ENCODE results near the gene ID4.

Gene ID4

DNA sequence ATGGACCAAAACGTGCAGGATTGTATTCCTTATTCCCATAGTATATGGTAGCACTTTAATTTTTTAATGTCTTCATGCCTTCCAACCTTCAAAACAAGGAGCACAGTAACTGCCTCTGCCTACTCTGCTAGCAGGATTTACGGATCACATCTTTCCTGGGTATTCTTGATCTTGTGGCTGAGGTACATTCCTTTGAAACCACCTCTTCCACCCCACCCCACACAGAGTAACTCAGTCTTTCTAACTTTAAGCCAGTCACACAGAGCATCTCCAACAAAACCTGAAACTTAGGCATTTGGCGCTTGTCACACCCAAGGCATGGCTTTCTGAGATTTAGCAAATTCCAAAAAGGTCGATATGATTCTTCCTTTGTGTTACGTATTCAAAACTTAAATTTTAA is 2.3 kb upstream of the ID4 start:
- WGBS, 2 experiments (ENCODE audit: insufficient coverage in 2 of 2), result 80 to 89% methylated on average over 3 to 4 of the region's 5 CpGs
- Histone ChIP-seq H3K36me3 (ENCODE audit: control insufficient read depth, insufficient read depth, low read length) (no peaks in the 10 kb centered on the region), H3K27ac (ENCODE audit: low read depth, low read length, severe bottlenecking) (no peak overlapping the region), H3K4me1 (ENCODE audit: control insufficient read depth, insufficient read depth, low read length, poor library complexity, severe bottlenecking) (peaks cover 24% of the 10 kb centered on the region), H3K9me3 (ENCODE audit: control insufficient read depth, low read length) (no peaks in the 10 kb centered on the region), H3K4me3 (ENCODE audit: extremely low read depth, insufficient read depth, low read length, poor library complexity, severe bottlenecking) (no peak overlapping the region)

DNA sequence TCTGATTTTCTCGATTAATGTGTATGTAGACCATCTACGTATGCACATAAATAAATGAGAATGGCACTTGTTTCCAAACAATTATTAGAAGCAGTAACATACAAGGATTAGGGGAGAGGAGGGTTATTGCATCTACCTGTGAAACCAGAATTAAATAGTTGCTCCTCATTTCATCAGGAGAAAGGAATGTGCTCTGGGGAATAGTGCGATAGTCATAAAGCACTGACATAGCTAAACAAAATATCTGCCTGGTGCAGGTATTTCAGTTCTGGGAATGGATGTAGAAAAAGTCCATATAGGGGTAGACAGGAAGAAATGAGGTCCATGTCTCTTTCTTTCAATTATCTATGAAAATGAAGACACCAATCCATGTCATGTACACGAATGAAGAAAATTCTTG is 1.6 kb upstream of the ID4 start:
- 100% methylated on average over 1 to 2 of the region's 4 CpGs for WGBS, 2 experiments (ENCODE audit: insufficient coverage in 2 of 2)
- Histone ChIP-seq H3K36me3 (ENCODE audit: control insufficient read depth, insufficient read depth, low read length) (no peaks in the 10 kb centered on the region), H3K4me1 (ENCODE audit: control insufficient read depth, insufficient read depth, low read length, poor library complexity, severe bottlenecking) (peaks cover 24% of the 10 kb centered on the region), H3K9me3 (ENCODE audit: control insufficient read depth, low read length) (no peaks in the 10 kb centered on the region), H3K27ac (ENCODE audit: low read depth, low read length, severe bottlenecking) (no peak overlapping the region), H3K4me3 (ENCODE audit: extremely low read depth, insufficient read depth, low read length, poor library complexity, severe bottlenecking) (no peak overlapping the region)

DNA sequence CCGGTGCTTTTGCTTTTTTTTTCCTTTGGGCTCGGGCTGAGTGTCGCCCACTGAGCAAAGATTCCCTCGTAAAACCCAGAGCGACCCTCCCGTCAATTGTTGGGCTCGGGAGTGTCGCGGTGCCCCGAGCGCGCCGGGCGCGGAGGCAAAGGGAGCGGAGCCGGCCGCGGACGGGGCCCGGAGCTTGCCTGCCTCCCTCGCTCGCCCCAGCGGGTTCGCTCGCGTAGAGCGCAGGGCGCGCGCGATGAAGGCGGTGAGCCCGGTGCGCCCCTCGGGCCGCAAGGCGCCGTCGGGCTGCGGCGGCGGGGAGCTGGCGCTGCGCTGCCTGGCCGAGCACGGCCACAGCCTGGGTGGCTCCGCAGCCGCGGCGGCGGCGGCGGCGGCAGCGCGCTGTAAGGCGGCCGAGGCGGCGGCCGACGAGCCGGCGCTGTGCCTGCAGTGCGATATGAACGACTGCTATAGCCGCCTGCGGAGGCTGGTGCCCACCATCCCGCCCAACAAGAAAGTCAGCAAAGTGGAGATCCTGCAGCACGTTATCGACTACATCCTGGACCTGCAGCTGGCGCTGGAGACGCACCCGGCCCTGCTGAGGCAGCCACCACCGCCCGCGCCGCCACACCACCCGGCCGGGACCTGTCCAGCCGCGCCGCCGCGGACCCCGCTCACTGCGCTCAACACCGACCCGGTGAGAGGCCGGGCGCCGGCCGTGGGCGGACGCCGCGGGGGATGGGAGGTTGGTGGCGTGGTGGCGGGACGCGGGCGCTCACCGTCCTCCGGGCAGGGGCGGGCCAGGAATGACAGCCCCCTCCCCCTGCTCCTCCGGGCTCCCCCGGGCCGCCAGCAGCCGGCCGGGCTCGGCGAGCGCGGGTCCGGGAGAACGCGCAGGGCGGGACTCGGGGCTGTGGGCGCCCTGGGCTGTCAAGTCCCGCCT is 606 bp downstream of the ID4 start:
- Histone ChIP-seq H3K9me3 (ENCODE audit: control insufficient read depth, low read length) (no peaks in the 10 kb centered on the region), H3K4me3 (ENCODE audit: extremely low read depth, insufficient read depth, low read length, poor library complexity, severe bottlenecking) (peak overlapping the region; percentile 85), H3K4me1 (ENCODE audit: control insufficient read depth, insufficient read depth, low read length, poor library complexity, severe bottlenecking) (peaks cover 38% of the 10 kb centered on the region), H3K36me3 (ENCODE audit: control insufficient read depth, insufficient read depth, low read length) (no peaks in the 10 kb centered on the region), H3K27ac (ENCODE audit: low read depth, low read length, severe bottlenecking) (peak overlapping the region; percentile 90)
- WGBS, 2 experiments (ENCODE audit: insufficient coverage in 2 of 2), result 1% methylated on average over 84 to 90 of the region's 122 CpGs

- 0% methylated on average over 38 to 40 of the region's 63 CpGs for WGBS, 2 experiments (ENCODE audit: insufficient coverage in 2 of 2)
- Histone ChIP-seq H3K27ac (ENCODE audit: low read depth, low read length, severe bottlenecking) (peak overlapping the region; percentile 90), H3K4me1 (ENCODE audit: control insufficient read depth, insufficient read depth, low read length, poor library complexity, severe bottlenecking) (peaks cover 37% of the 10 kb centered on the region), H3K36me3 (ENCODE audit: control insufficient read depth, insufficient read depth, low read length) (no peaks in the 10 kb centered on the region), H3K9me3 (ENCODE audit: control insufficient read depth, low read length) (no peaks in the 10 kb centered on the region), H3K4me3 (ENCODE audit: extremely low read depth, insufficient read depth, low read length, poor library complexity, severe bottlenecking) (peak overlapping the region; percentile 85)
Observed at GRCh38 chr6:19838442-19839236, 1.5 kb downstream of the ID4 start.

DNA sequence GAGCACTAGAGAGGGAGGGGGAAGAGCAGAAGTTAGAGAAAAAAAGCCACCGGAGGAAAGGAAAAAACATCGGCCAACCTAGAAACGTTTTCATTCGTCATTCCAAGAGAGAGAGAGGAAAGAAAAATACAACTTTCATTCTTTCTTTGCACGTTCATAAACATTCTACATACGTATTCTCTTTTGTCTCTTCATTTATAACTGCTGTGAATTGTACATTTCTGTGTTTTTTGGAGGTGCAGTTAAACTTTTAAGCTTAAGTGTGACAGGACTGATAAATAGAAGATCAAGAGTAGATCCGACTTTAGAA is 2.0 kb downstream of the ID4 start:
- Histone ChIP-seq H3K4me3 (ENCODE audit: extremely low read depth, insufficient read depth, low read length, poor library complexity, severe bottlenecking) (peak overlapping the region; percentile 85), H3K36me3 (ENCODE audit: control insufficient read depth, insufficient read depth, low read length) (no peaks in the 10 kb centered on the region), H3K9me3 (ENCODE audit: control insufficient read depth, low read length) (no peaks in the 10 kb centered on the region), H3K4me1 (ENCODE audit: control insufficient read depth, insufficient read depth, low read length, poor library complexity, severe bottlenecking) (peaks cover 39% of the 10 kb centered on the region), H3K27ac (ENCODE audit: low read depth, low read length, severe bottlenecking) (peak overlapping the region; percentile 90)
- 0% methylated on average over 1 of the region's 7 CpGs; no CpG with 5 or more reads in 1 of the 2 experiments for WGBS, 2 experiments (ENCODE audit: insufficient coverage in 2 of 2)

DNA sequence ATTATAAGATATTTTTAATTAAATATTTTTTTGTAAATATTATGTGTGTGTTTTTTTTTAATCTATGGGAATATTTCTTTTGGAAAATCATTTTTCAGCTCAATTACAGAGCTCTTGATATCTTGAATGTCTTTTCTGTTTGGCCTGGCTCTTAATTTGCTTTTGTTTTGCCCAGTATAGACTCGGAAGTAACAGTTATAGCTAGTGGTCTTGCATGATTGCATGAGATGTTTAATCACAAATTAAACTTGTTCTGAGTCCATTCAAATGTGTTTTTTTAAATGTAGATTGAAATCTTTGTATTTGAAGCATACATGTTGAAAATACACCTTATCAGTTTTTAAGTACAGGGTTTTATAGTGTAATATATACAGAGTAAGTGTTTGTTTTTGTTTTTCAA is 2.6 kb downstream of the ID4 start:
- H3K36me3 ChIP-seq (ENCODE audit: control insufficient read depth, insufficient read depth, low read length), result no peaks in the 10 kb centered on the region
- H3K9me3 ChIP-seq (ENCODE audit: control insufficient read depth, low read length), result no peaks in the 10 kb centered on the region
- H3K4me1 ChIP-seq (ENCODE audit: control insufficient read depth, insufficient read depth, low read length, poor library complexity, severe bottlenecking), result peaks cover 36% of the 10 kb centered on the region
- peak overlapping the region; percentile 85 for H3K4me3 ChIP-seq (ENCODE audit: extremely low read depth, insufficient read depth, low read length, poor library complexity, severe bottlenecking)
- 33 to 50% methylated on average over 1 of the region's 1 CpG for WGBS, 2 experiments (ENCODE audit: insufficient coverage in 2 of 2)
- H3K27ac ChIP-seq (ENCODE audit: low read depth, low read length, severe bottlenecking), result no peak overlapping the region

- no peaks in the 10 kb centered on the region for H3K9me3 ChIP-seq (ENCODE audit: control insufficient read depth, low read length)
- 20 to 100% methylated on average over 1 of the region's 3 CpGs for WGBS, 2 experiments (ENCODE audit: insufficient coverage in 2 of 2)
- peak overlapping the region; percentile 23 for H3K27ac ChIP-seq (ENCODE audit: low read depth, low read length, severe bottlenecking)
- H3K4me1 ChIP-seq (ENCODE audit: control insufficient read depth, insufficient read depth, low read length, poor library complexity, severe bottlenecking), result peaks cover 27% of the 10 kb centered on the region
- no peaks in the 10 kb centered on the region for H3K36me3 ChIP-seq (ENCODE audit: control insufficient read depth, insufficient read depth, low read length)
- peak overlapping the region; percentile 3 for H3K4me3 ChIP-seq (ENCODE audit: extremely low read depth, insufficient read depth, low read length, poor library complexity, severe bottlenecking)
Observed at GRCh38 chr6:19841181-19841580, 4.0 kb downstream of the ID4 start.

GRCh38 chr6:19842030-19842615 is 5.0 kb downstream of the ID4 start:
- Histone ChIP-seq H3K9me3 (ENCODE audit: control insufficient read depth, low read length) (no peaks in the 10 kb centered on the region), H3K4me1 (ENCODE audit: control insufficient read depth, insufficient read depth, low read length, poor library complexity, severe bottlenecking) (peaks cover 22% of the 10 kb centered on the region), H3K36me3 (ENCODE audit: control insufficient read depth, insufficient read depth, low read length) (no peaks in the 10 kb centered on the region), H3K4me3 (ENCODE audit: extremely low read depth, insufficient read depth, low read length, poor library complexity, severe bottlenecking) (no peak overlapping the region), H3K27ac (ENCODE audit: low read depth, low read length, severe bottlenecking) (no peak overlapping the region)
- WGBS, 2 experiments (ENCODE audit: insufficient coverage in 2 of 2), result 100% methylated on average over 1 of the region's 4 CpGs; no CpG with 5 or more reads in 1 of the 2 experiments

GRCh38 chr6:19844689-19845088 is 7.5 kb downstream of the ID4 start:
- H3K36me3 ChIP-seq (ENCODE audit: control insufficient read depth, insufficient read depth, low read length), result no peaks in the 10 kb centered on the region
- no peak overlapping the region for H3K4me3 ChIP-seq (ENCODE audit: extremely low read depth, insufficient read depth, low read length, poor library complexity, severe bottlenecking)
- 86 to 89% methylated on average over 2 of the region's 2 CpGs for WGBS, 2 experiments (ENCODE audit: insufficient coverage in 2 of 2)
- no peaks in the 10 kb centered on the region for H3K9me3 ChIP-seq (ENCODE audit: control insufficient read depth, low read length)
- peaks cover 25% of the 10 kb centered on the region for H3K4me1 ChIP-seq (ENCODE audit: control insufficient read depth, insufficient read depth, low read length, poor library complexity, severe bottlenecking)
- H3K27ac ChIP-seq (ENCODE audit: low read depth, low read length, severe bottlenecking), result no peak overlapping the region

DNA sequence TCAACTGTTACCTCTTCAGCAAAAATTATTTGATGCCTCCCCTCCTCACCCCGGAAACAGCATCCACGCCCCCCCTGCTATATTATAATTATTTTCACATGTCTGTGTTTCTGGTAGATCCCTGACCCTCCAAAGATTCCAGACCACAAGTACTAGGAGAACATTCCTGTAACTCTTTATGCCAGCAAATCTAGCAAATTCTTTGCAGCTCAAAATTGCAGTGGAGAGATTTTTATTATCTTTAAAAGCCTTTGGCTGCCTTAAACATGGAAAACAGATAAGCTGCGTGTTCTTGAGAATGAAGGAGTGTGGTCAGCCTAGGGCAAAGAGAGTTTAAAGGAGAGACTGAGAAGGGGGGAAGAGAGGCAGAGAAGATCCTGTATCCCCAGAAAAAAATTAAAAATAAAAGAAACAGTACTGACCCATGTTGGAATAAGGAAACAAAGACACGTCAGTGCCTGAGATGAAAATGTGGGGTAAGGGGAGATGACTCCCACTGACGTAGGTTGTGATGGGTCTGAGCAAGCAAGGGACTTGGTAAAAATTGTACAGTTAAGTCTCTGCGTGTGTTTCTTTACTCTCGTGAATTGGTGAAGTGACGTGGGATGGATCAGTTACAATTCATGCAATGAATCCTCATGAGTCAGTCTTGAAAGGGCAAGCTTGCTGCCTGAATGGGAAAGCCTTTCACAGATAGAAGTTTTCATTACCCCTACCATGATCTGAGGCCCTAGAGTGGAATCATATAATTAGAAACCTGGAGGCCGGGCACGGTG is 8.3 kb downstream of the ID4 start:
- Histone ChIP-seq H3K4me3 (ENCODE audit: extremely low read depth, insufficient read depth, low read length, poor library complexity, severe bottlenecking) (no peak overlapping the region), H3K4me1 (ENCODE audit: control insufficient read depth, insufficient read depth, low read length, poor library complexity, severe bottlenecking) (peaks cover 27% of the 10 kb centered on the region), H3K36me3 (ENCODE audit: control insufficient read depth, insufficient read depth, low read length) (no peaks in the 10 kb centered on the region), H3K27ac (ENCODE audit: low read depth, low read length, severe bottlenecking) (no peak overlapping the region), H3K9me3 (ENCODE audit: control insufficient read depth, low read length) (no peaks in the 10 kb centered on the region)
- WGBS, 2 experiments (ENCODE audit: insufficient coverage in 2 of 2), result 89 to 90% methylated on average over 7 to 9 of the region's 10 CpGs

Data from mesodermal cell (in vitro differentiated cells).